ENCODE results near the gene ADORA2A. TPM values are rescaled to one million over a fixed set of nuclear protein-coding genes. Genes with fewer than 3 reads are reported as not detected.

ADORA2A gene
- total RNA-seq, 1 donor from 2014 or later = 6.4 TPM

- DNase-seq (ENCODE audit: low spot score, unreplicated experiment) = no peak
- Mint-ChIP-seq H3K36me3 (ENCODE audit: insufficient read depth) (peaks cover 10% of the 10 kb centered on the region), H3K9me3 (ENCODE audit: low read depth) (no peaks in the 10 kb centered on the region), H3K4me1 (ENCODE audit: low read depth) (peaks cover 9% of the 10 kb centered on the region), H3K4me3 (ENCODE audit: low read depth) (no peak overlapping the region), H3K27ac (no peak overlapping the region), H3K27me3 (no peaks in the 10 kb centered on the region)
- no peak for TF ChIP-seq CTCF (IDR thresholded peaks at IDR 0.05; ENCODE audit: unreplicated experiment)
Observed at GRCh38 chr22:24391836-24392217, 35.6 kb upstream of the ADORA2A start.

- Mint-ChIP-seq H3K4me1 (ENCODE audit: low read depth) (peaks cover 9% of the 10 kb centered on the region), H3K9me3 (ENCODE audit: low read depth) (no peaks in the 10 kb centered on the region), H3K27me3 (no peaks in the 10 kb centered on the region), H3K4me3 (ENCODE audit: low read depth) (no peak overlapping the region), H3K27ac (no peak overlapping the region), H3K36me3 (ENCODE audit: insufficient read depth) (peaks cover 7% of the 10 kb centered on the region)
- DNase-seq (ENCODE audit: low spot score, unreplicated experiment) = no peak
- no peak for TF ChIP-seq CTCF (IDR thresholded peaks at IDR 0.05; ENCODE audit: unreplicated experiment)
Observed at GRCh38 chr22:24392218-24392931, 35.0 kb upstream of the ADORA2A start.

GRCh38 chr22:24393012-24393559 lies 34.3 kb upstream of the ADORA2A start:
- no peak for DNase-seq (ENCODE audit: low spot score, unreplicated experiment)
- no peak overlapping the region for H3K27ac Mint-ChIP-seq
- no peaks in the 10 kb centered on the region for H3K9me3 Mint-ChIP-seq (ENCODE audit: low read depth)
- no peak overlapping the region for H3K4me3 Mint-ChIP-seq (ENCODE audit: low read depth)
- peaks cover 9% of the 10 kb centered on the region for H3K4me1 Mint-ChIP-seq (ENCODE audit: low read depth)
- peaks cover 8% of the 10 kb centered on the region for H3K36me3 Mint-ChIP-seq (ENCODE audit: insufficient read depth)
- H3K27me3 Mint-ChIP-seq = no peaks in the 10 kb centered on the region
- TF ChIP-seq CTCF (IDR thresholded peaks at IDR 0.05; ENCODE audit: unreplicated experiment) = no peak

- Mint-ChIP-seq H3K9me3 (ENCODE audit: low read depth) (no peaks in the 10 kb centered on the region), H3K4me3 (ENCODE audit: low read depth) (no peak overlapping the region), H3K36me3 (ENCODE audit: insufficient read depth) (peaks cover 10% of the 10 kb centered on the region), H3K27me3 (no peaks in the 10 kb centered on the region), H3K4me1 (ENCODE audit: low read depth) (peaks cover 9% of the 10 kb centered on the region), H3K27ac (no peak overlapping the region)
- DNase-seq (ENCODE audit: low spot score, unreplicated experiment) = no peak
- TF ChIP-seq CTCF (IDR thresholded peaks at IDR 0.05; ENCODE audit: unreplicated experiment) = no peak
Observed at GRCh38 chr22:24393848-24394247, 33.6 kb upstream of the ADORA2A start.

GRCh38 chr22:24394254-24394653 lies 33.1 kb upstream of the ADORA2A start:
- no peak for TF ChIP-seq CTCF (IDR thresholded peaks at IDR 0.05; ENCODE audit: unreplicated experiment)
- no peak for DNase-seq (ENCODE audit: low spot score, unreplicated experiment)
- H3K4me1 Mint-ChIP-seq (ENCODE audit: low read depth) = peaks cover 9% of the 10 kb centered on the region
- H3K27ac Mint-ChIP-seq = no peak overlapping the region
- H3K9me3 Mint-ChIP-seq (ENCODE audit: low read depth) = no peaks in the 10 kb centered on the region
- no peaks in the 10 kb centered on the region for H3K27me3 Mint-ChIP-seq
- no peak overlapping the region for H3K4me3 Mint-ChIP-seq (ENCODE audit: low read depth)
- peaks cover 11% of the 10 kb centered on the region for H3K36me3 Mint-ChIP-seq (ENCODE audit: insufficient read depth)
